DOHH2 (cell line): ENCODE data around the gene IFNL2.

Experiments used
- H3F3A ChIP-seq: fragments of 200-600 bp; sonication (generic), shearing (Covaris generic); 2 replicates; pipeline ENCODE4 v1.6.0; 2016; ENCODE audit warnings: antibody characterized with exemption, mild to moderate bottlenecking; ENCODE audit not compliant: control insufficient read depth, insufficient read depth
- H3K27ac ChIP-seq: fragments of 200-600 bp; sonication (generic); 2 replicates; pipeline ENCODE4 v1.5.1; 2014; ENCODE audit warnings: low read depth, mild to moderate bottlenecking, low read length, moderate library complexity
- H3K27me3 ChIP-seq: fragments of 200-600 bp; sonication (generic); 2 replicates; pipeline ENCODE4 v1.6.1; 2014; ENCODE audit warnings: mild to moderate bottlenecking, low read length, mixed read lengths; ENCODE audit not compliant: control insufficient read depth
- H3K36me3 ChIP-seq: fragments of 200-600 bp; sonication (generic); 2 replicates; pipeline ENCODE4 v1.6.1; 2014; ENCODE audit warnings: mild to moderate bottlenecking, low read length, moderate library complexity, mixed read lengths; ENCODE audit not compliant: control insufficient read depth
- H3K4me1 ChIP-seq: fragments of 200-600 bp; sonication (generic); 2 replicates; pipeline ENCODE4 v1.6.1; 2014; ENCODE audit warnings: mild to moderate bottlenecking, low read length, mixed read lengths; ENCODE audit not compliant: control insufficient read depth
- H3K4me2 ChIP-seq: fragments of 200-600 bp; sonication (generic); 2 replicates; pipeline ENCODE4 v1.6.0; 2014; ENCODE audit warnings: mild to moderate bottlenecking, low read length, moderate library complexity
- H3K4me3 ChIP-seq: fragments of 200-600 bp; sonication (generic); 2 replicates; pipeline ENCODE4 v1.5.1; 2014; ENCODE audit warnings: mild to moderate bottlenecking, low read length, mixed read lengths
- H3K79me2 ChIP-seq: fragments of 200-600 bp; sonication (generic); 2 replicates; pipeline ENCODE4 v1.6.1; 2014; ENCODE audit warnings: mild to moderate bottlenecking, low read length, mixed read lengths; ENCODE audit not compliant: control insufficient read depth
- H3K9me2 ChIP-seq: fragments of 200-600 bp; sonication (generic); replicated peaks from 2 replicates; pipeline ENCODE4 v1.6.1; 2014; ENCODE audit warnings: mild to moderate bottlenecking, low read length, mixed read lengths; ENCODE audit not compliant: control insufficient read depth
- H3K9me3 ChIP-seq: fragments of 200-600 bp; sonication (generic); 2 replicates; pipeline ENCODE4 v1.6.1; 2014; ENCODE audit warnings: antibody characterized with exemption, low read length, mixed read lengths; ENCODE audit not compliant: control insufficient read depth, insufficient read depth
- H4K20me1 ChIP-seq: fragments of 200-600 bp; sonication (generic); 2 replicates; pipeline ENCODE4 v1.6.0; 2014; ENCODE audit warnings: low read depth, mild to moderate bottlenecking, antibody characterized with exemption, low read length, moderate library complexity; ENCODE audit not compliant: control insufficient read depth, insufficient read depth
- EZH2phosphoT487 ChIP-seq: fragments of 200-600 bp; sonication (generic); IDR thresholded peaks from 2 replicates; pipeline ENCODE4 v1.6.1; 2017; ENCODE audit warnings: borderline replicate concordance, mild to moderate bottlenecking, antibody characterized with exemption, low read length, moderate library complexity, mixed read lengths
- TF ChIP-seq, protein P1 (sequence below): fragments of 200-600 bp; sonication (generic); IDR thresholded peaks from one replicate; pipeline ENCODE4 v1.5.1; 2014; ENCODE audit warnings: antibody characterized with exemption, mild to moderate bottlenecking, low read depth, low read length; ENCODE audit not compliant: poor library complexity, severe bottlenecking

IFNL2 gene

DNA sequence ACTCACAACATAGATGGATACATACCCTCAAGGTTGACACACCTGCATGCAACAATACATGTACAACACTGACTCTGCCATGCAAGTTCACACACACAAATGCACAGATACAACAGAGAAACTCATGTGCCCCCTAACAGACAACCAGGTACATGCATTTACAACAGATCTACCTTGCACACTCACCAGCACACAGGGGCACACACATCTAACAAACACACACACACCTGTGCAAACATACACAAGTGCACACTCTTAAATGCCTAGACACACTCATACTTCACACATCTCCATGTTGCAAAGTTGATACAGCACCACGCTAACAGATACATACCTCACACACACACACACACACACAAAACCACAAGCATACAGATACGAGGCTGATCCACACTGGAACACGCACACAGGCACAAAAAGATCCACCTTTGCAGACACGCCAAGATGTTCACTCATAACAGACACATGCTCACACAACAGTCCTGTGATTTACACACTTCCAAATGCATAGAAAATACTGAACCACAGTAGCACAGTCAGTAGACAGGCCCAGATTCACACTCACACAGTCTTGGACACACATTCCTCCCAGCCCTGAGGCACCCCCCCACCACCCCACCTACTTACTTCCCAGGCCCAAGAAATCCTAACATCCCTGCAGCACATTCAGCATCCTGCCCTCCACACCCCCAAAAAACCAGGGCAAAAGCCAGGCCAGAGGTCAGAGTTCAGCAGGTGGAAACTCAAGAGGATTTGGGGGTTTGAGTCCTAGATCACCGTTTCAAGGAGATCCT lies 51.1 kb downstream of the IFNL2 start:
- no peak overlapping the region for H3K27ac ChIP-seq
- no peaks in the 10 kb centered on the region for H3K9me3 ChIP-seq
- no peak overlapping the region for H3K4me2 ChIP-seq
- no peaks in the 10 kb centered on the region for H4K20me1 ChIP-seq
- peaks cover 21% of the 10 kb centered on the region for H3K27me3 ChIP-seq
- TF ChIP-seq EZH2phosphoT487, result no peak
- TF ChIP-seq, protein P1, sequence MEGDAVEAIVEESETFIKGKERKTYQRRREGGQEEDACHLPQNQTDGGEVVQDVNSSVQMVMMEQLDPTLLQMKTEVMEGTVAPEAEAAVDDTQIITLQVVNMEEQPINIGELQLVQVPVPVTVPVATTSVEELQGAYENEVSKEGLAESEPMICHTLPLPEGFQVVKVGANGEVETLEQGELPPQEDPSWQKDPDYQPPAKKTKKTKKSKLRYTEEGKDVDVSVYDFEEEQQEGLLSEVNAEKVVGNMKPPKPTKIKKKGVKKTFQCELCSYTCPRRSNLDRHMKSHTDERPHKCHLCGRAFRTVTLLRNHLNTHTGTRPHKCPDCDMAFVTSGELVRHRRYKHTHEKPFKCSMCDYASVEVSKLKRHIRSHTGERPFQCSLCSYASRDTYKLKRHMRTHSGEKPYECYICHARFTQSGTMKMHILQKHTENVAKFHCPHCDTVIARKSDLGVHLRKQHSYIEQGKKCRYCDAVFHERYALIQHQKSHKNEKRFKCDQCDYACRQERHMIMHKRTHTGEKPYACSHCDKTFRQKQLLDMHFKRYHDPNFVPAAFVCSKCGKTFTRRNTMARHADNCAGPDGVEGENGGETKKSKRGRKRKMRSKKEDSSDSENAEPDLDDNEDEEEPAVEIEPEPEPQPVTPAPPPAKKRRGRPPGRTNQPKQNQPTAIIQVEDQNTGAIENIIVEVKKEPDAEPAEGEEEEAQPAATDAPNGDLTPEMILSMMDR, result no peak
- H3F3A ChIP-seq, result no peaks in the 10 kb centered on the region
- H3K79me2 ChIP-seq, result no peaks in the 10 kb centered on the region
- no peaks in the 10 kb centered on the region for H3K36me3 ChIP-seq
- H3K4me1 ChIP-seq, result no peaks in the 10 kb centered on the region; the same call in 1 of the 2 replicates
- no peaks in the 10 kb centered on the region for H3K9me2 ChIP-seq
- no peak overlapping the region for H3K4me3 ChIP-seq
